ENCODE measurements around the gene FOXP3.
"Not testable (repeated sequence)": the region's sequence is repeated elsewhere in the genome, so short reads cannot be mapped to it uniquely, and the experiment has no call there.

Gene FOXP3
- total RNA-seq = 0.32 to 3.1 (median 1.2) reads per million in 9 experiments

- no peaks in the 10 kb centered on the region for H3K9me3 Mint-ChIP-seq
- peak within 1 kb of the TSS in 1 of 2 donors; percentile 17 for H3K27ac Mint-ChIP-seq
- H3K4me1 Mint-ChIP-seq (ENCODE audit: low read depth in 2 of 2) = peaks cover 8% of the 10 kb centered on the region in 2 donors
- H3K4me3 Mint-ChIP-seq = peak within 1 kb of the TSS; percentile 10 to 49
- ATAC-seq (replicated peaks) (no peak), DNase-seq (no peak)
- no peaks in the 10 kb centered on the region for H3K27me3 Mint-ChIP-seq
- peaks cover 17% of the 10 kb centered on the region for H3K36me3 Mint-ChIP-seq (ENCODE audit: insufficient read depth)
Measured at GRCh38 chrX:49264460-49264859, at the start of gene FOXP3. FOXP3 (minus strand) TSS chrX:49264710; CDS start chrX:49258505, 6,205 bp downstream.

- Mint-ChIP-seq H3K36me3 (ENCODE audit: insufficient read depth) (no peaks in the 10 kb centered on the region), H3K9me3 (no peaks in the 10 kb centered on the region), H3K4me3 (no peak overlapping the region), H3K27me3 (no peaks in the 10 kb centered on the region), H3K27ac (no peak overlapping the region), H3K4me1 (ENCODE audit: low read depth in 2 of 2) (peaks cover 21% of the 10 kb centered on the region in 2 donors)
- DNase-seq = no peak
- ATAC-seq (replicated peaks) = no peak
Measured at GRCh38 chrX:49312176-49312575, 47.7 kb upstream of the FOXP3 start.

DNA sequence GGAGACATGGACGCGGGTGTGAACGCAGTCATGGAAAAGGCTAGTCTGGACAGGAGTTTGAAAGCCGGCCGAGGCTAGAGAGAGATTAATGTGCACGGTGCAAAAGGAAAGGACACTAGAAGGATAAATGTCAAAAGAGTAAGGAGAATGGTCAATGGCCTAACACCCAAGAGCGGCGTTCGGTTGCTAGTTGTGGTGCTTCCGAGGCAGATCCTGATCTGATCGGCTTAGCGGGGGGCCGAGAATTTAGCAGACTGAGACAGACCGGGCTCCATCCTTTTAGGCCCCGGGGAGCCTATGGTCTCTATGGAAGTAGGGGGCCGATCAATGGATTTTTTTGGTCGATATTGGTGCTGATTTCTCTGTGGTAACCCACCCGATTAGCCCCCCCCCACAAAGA, 45.9 kb upstream of the FOXP3 start:
- Mint-ChIP-seq H3K27me3 (no peaks in the 10 kb centered on the region), H3K9me3 (no peaks in the 10 kb centered on the region), H3K36me3 (ENCODE audit: insufficient read depth) (no peaks in the 10 kb centered on the region), H3K4me3 (peak overlapping the region in 1 of 2 donors; percentile 82), H3K27ac (peak overlapping the region; percentile 77 to 94), H3K4me1 (ENCODE audit: low read depth in 2 of 2) (peaks cover 21% of the 10 kb centered on the region in 2 donors)
- DNase-seq (no peak), ATAC-seq (replicated peaks) (no peak)

- peak; percentile 83 for ATAC-seq (replicated peaks)
- peak; percentile 8 to 29 (median 20) for DNase-seq
- Mint-ChIP-seq H3K36me3 (ENCODE audit: insufficient read depth) (no peaks in the 10 kb centered on the region), H3K4me1 (ENCODE audit: low read depth in 2 of 2) (peaks cover 21% of the 10 kb centered on the region in 2 donors), H3K27me3 (no peaks in the 10 kb centered on the region), H3K4me3 (peak overlapping the region; percentile 82 to 87), H3K9me3 (no peaks in the 10 kb centered on the region), H3K27ac (peak overlapping the region; percentile 77 to 94)
Measured at GRCh38 chrX:49309401-49309981, 45.0 kb upstream of the FOXP3 start.

DNA sequence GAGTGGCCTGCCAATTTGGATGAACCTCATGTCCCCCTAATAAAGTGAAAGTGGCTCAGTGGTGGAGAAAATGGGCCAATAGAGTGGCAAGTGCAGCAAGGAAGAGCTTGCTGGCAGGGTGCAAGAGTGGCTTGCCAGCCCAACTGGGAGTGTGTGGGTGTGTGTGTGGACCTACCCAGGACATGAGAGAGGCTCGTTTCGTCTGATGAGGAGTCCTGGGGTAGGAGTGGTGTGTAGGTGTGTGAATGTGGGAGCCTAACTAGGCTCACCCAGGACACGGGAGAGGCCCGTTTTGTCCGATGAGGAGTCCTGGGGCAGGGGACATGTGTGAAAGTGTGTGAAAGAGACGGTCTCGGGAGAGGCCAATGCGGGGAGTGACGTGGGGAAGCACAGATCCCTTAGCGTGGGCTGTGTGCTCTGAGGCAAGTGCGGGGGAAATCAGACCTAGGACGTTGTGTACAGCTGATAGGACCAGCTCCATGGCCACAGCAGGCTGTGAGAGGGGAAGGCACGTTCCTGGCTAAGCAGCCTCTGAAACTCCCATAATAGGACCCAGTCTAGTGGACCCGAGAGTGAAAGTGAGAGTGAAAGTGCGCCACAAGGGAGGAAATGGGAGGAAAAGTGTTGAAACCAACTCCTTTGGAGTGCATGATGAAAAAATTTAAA, 44.2 kb upstream of the FOXP3 start:
- no peaks in the 10 kb centered on the region for H3K9me3 Mint-ChIP-seq
- H3K27me3 Mint-ChIP-seq = no peaks in the 10 kb centered on the region
- peak overlapping the region; percentile 82 to 87 for H3K4me3 Mint-ChIP-seq
- no peaks in the 10 kb centered on the region for H3K36me3 Mint-ChIP-seq (ENCODE audit: insufficient read depth)
- peaks cover 21% of the 10 kb centered on the region in 2 donors for H3K4me1 Mint-ChIP-seq (ENCODE audit: low read depth in 2 of 2)
- peak; percentile 51 for ATAC-seq (replicated peaks)
- peak overlapping the region; percentile 77 to 94 for H3K27ac Mint-ChIP-seq
- DNase-seq = peak in 1 of 3 experiments; percentile 1

- H3K9me3 Mint-ChIP-seq; H3K4me3 Mint-ChIP-seq; H3K27ac Mint-ChIP-seq; DNase-seq; ATAC-seq (replicated peaks); H3K27me3 Mint-ChIP-seq; H3K36me3 Mint-ChIP-seq (ENCODE audit: insufficient read depth): not testable (repeated sequence)
- H3K4me1 Mint-ChIP-seq (ENCODE audit: low read depth in 2 of 2) = peaks cover 21% of the 10 kb centered on the region in 2 donors
Measured at GRCh38 chrX:49307775-49308174, 43.3 kb upstream of the FOXP3 start.

GRCh38 chrX:49303346-49303745, 38.8 kb upstream of the FOXP3 start, which contains the start of gene GAGE10:
GAGE10 (plus strand) TSS chrX:49303646; CDS start chrX:49304860, 1,214 bp downstream.
- H3K4me3 Mint-ChIP-seq = no peak within 1 kb of the TSS
- H3K27me3 Mint-ChIP-seq = no peaks in the 10 kb centered on the region
- no peak for ATAC-seq (replicated peaks)
- H3K4me1 Mint-ChIP-seq (ENCODE audit: low read depth in 2 of 2) = peaks cover 1 to 2% of the 10 kb centered on the region in 2 donors
- H3K27ac Mint-ChIP-seq = no peak within 1 kb of the TSS
- no peaks in the 10 kb centered on the region for H3K9me3 Mint-ChIP-seq
- H3K36me3 Mint-ChIP-seq (ENCODE audit: insufficient read depth) = peaks cover 2% of the 10 kb centered on the region
- DNase-seq = no peak

DNA sequence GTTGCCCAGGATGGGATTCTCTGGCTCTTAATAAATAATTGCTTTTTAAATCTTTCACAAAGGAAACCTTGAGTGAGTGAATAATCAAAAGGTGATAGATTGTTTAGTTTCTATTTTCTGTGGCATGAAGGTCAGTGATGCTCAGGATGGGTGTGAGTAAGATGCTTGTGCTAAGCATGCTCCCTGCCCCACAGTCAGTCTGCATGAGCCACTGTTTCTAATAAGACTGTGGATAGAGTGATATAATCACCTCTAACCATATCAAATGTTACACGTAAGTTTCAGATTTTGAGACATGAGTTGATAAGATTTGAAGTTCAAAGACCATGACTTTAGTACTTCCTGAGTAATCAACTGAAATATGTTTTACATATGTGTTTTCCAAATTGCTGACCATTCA, 36.2 kb upstream of the FOXP3 start:
- no peaks in the 10 kb centered on the region for H3K4me1 Mint-ChIP-seq (ENCODE audit: low read depth in 2 of 2)
- H3K9me3 Mint-ChIP-seq = no peaks in the 10 kb centered on the region
- H3K27ac Mint-ChIP-seq = no peak overlapping the region
- H3K4me3 Mint-ChIP-seq = no peak overlapping the region
- ATAC-seq (replicated peaks) = no peak
- H3K36me3 Mint-ChIP-seq (ENCODE audit: insufficient read depth) = peaks cover 2% of the 10 kb centered on the region
- no peaks in the 10 kb centered on the region for H3K27me3 Mint-ChIP-seq
- DNase-seq = no peak

DNA sequence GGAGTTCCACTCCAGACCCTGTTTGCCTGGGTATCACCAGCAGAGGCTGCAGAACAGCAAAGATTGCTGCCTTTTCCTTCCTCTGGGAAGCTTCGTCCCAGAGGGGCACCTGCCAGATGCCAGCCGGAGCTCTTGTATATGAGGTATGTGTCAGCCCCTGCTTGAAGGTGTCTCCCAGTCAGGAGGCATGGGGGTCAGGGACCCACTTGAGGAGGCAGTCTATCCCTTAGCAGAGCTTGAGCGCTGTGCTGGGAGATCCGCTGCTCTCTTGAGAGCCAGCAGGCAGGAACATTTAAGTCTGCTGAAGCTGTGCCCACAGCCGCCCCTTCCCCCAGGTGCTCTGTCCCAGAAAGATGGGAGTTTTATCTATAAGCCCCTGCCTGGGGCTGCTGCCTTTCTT, 34.8 kb upstream of the FOXP3 start:
- H3K27ac Mint-ChIP-seq; H3K27me3 Mint-ChIP-seq; H3K4me1 Mint-ChIP-seq (ENCODE audit: low read depth in 2 of 2); H3K9me3 Mint-ChIP-seq; H3K4me3 Mint-ChIP-seq; ATAC-seq (replicated peaks); DNase-seq; H3K36me3 Mint-ChIP-seq (ENCODE audit: insufficient read depth): not testable (repeated sequence)

DNA sequence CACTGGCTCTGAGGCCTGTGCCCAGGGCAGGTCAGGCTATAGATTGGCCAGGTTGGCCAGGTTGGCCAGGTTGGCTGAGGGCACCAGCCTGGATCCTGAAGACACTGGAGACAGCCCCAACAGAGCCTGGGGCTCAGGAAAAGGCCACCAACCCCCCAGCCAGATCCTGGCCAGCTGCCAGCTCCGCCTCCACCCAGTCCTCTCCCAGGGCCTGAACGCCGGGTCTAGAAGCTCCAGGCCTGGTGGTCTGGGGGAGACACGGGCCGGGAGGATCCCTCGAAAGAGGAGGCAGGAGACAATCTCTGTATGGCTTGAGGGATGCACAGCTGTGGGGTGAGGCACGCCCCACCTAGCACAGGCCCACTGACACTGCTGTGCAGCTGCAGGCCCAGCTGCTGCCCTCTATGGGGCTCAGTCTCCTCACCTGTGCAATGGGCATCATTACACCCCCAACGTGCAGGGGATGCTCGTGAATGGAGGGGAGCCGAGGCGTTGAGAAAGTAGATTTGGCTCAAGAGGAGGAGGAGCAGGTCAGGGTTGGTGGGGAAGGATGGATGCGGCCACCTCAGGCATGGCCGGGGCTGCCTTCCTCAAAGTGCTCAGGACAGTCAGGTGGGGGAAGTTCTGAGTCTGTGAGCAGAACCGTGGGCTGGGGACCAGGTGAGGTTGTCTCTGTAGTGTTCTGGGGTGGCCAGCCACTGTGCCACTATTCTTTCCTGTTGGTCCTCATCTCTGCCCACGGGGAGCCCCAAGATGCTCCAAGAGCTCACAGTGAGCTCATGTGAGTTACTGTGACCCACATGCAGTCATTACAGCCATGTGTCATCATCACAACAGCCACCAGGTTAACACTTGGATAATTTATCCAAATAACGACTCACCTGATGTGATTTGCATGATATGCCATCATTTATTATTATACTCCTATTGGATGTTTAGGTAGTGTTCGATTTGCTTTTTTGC, 28.2 kb upstream of the FOXP3 start:
- peaks cover 18 to 20% of the 10 kb centered on the region in 2 donors for H3K4me1 Mint-ChIP-seq (ENCODE audit: low read depth in 2 of 2)
- peak overlapping the region in 1 of 2 donors; percentile 74 for H3K27ac Mint-ChIP-seq
- no peak for DNase-seq
- H3K36me3 Mint-ChIP-seq (ENCODE audit: insufficient read depth) = no peaks in the 10 kb centered on the region
- peak overlapping the region in 1 of 2 donors; percentile 33 for H3K4me3 Mint-ChIP-seq
- H3K27me3 Mint-ChIP-seq = no peaks in the 10 kb centered on the region
- ATAC-seq (replicated peaks) = no peak
- no peaks in the 10 kb centered on the region for H3K9me3 Mint-ChIP-seq

DNA sequence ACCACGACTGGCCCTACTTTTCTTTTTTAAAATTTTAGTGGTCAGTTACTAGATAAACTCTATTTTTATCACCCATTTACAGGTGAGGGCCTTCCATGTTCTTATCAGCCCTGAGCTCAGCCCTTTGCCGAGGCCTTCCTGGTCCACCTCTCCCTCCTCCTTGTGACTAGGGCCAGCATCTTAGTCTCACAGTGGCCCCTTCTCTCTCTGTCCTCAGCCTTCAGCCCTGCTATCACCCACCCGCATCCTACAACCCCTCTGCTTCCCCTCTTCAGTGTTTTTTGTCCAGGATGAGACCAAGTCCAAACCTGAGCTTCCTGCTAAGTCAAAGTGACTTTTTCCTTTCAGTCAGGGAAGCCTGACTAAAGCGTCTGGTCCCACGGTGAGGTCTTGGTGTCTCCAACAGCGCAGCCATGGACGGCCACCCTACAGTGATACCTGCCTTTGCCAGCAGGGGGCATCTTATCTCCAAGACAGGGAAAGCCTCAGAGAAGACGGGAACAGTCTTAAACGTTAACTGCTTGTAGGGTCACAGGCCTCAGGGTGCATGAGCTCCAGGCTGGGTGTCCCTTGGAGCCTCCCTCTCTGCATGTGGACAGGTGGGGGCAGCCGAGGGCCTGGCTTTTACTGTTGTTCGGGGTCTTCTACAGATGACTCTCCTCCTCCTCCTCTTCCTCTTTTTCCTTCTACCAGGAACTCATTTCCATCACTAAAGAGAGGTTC, 27.3 kb upstream of the FOXP3 start:
- DNase-seq = peak; percentile 56 to 69 (median 60)
- no peaks in the 10 kb centered on the region for H3K27me3 Mint-ChIP-seq
- H3K27ac Mint-ChIP-seq = peak overlapping the region in 1 of 2 donors; percentile 74
- H3K4me3 Mint-ChIP-seq = peak overlapping the region in 1 of 2 donors; percentile 33
- ATAC-seq (replicated peaks) = peak; percentile 81
- no peaks in the 10 kb centered on the region for H3K9me3 Mint-ChIP-seq
- peaks cover 20 to 26% of the 10 kb centered on the region in 2 donors for H3K4me1 Mint-ChIP-seq (ENCODE audit: low read depth in 2 of 2)
- H3K36me3 Mint-ChIP-seq (ENCODE audit: insufficient read depth) = no peaks in the 10 kb centered on the region

GRCh38 chrX:49290215-49290614, 25.7 kb upstream of the FOXP3 start:
- H3K27me3 Mint-ChIP-seq = no peaks in the 10 kb centered on the region
- H3K9me3 Mint-ChIP-seq = no peaks in the 10 kb centered on the region
- H3K36me3 Mint-ChIP-seq (ENCODE audit: insufficient read depth) = peaks cover 3% of the 10 kb centered on the region
- no peak for ATAC-seq (replicated peaks)
- H3K4me3 Mint-ChIP-seq = no peak overlapping the region
- DNase-seq = no peak
- H3K27ac Mint-ChIP-seq = no peak overlapping the region
- peaks cover 20 to 26% of the 10 kb centered on the region in 2 donors for H3K4me1 Mint-ChIP-seq (ENCODE audit: low read depth in 2 of 2)

DNA sequence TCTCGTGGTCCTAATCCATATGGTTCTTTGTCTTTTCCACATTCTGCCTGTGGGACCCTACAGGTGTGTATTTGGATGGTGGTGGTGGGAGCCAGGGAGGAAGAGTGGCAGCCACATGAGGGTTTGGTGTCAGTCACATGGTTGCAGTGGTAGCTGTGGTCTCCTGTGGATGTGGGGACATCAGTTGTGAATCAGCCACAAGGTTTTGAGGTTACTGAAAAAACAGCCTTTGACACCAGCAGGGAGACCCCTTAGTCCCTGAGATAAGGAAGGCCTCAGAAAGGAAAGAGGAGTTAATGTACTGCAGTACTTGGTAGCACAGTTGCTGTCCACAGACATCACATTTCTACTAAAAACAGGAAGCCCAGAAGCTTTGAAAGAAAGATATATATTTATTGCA, 23.2 kb upstream of the FOXP3 start:
- H3K27me3 Mint-ChIP-seq = no peaks in the 10 kb centered on the region
- H3K36me3 Mint-ChIP-seq (ENCODE audit: insufficient read depth) = peaks cover 8% of the 10 kb centered on the region
- no peak for DNase-seq
- no peak for ATAC-seq (replicated peaks)
- no peak overlapping the region for H3K4me3 Mint-ChIP-seq
- H3K27ac Mint-ChIP-seq = peak overlapping the region in 1 of 2 donors; percentile 75
- H3K9me3 Mint-ChIP-seq = no peaks in the 10 kb centered on the region
- peaks cover 20 to 24% of the 10 kb centered on the region in 2 donors for H3K4me1 Mint-ChIP-seq (ENCODE audit: low read depth in 2 of 2)
